Superior temporal gyrus (tissue), 1 donor: Measurements from ENCODE around the gene TIGD6.
"Not testable (repeated sequence)": the region's sequence is repeated elsewhere in the genome, so short reads cannot be mapped to it uniquely, and the experiment has no call there.

Experiments used
- DNase-seq: peaks from one replicate; pipeline ENCODE4 v3.0.0-alpha.2; 2016; ENCODE audit errors: extremely low spot score

Gene TIGD6

DNA sequence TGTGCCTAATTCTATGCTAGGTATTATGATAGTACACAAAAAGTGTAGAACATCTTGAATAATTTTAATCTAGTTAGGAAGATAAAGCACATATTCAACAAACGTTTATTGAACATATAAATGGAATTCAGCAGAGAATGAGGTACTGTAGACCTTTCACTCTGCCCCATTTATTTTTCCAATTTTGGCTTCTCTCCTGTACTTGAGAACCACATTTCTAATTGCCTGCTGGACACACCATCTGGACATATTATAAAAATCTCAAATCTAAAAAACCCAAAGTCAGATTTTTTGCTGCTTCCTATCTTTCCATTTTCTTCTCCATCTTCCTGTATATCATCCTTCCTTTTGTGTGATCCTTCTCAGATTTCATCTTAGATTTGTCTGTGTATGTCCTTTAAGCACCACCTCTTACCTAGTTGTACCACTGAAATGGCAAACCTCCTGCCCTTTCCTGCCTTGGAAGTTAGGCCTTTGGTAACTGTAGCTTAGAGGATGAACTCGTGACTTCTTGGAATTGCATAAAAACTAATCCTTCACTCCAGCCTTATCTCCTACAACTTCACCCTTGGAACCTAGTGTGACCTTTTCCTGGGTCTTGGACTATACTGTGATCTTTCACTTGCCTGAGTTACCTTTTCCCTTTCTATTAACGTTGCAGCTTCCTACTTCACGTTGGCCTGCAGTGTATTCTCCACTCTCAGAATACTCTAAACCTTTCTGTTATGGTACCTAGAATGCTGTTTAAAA lies 31.1 kb downstream of the TIGD6 start:
- DNase-seq: no peak

DNA sequence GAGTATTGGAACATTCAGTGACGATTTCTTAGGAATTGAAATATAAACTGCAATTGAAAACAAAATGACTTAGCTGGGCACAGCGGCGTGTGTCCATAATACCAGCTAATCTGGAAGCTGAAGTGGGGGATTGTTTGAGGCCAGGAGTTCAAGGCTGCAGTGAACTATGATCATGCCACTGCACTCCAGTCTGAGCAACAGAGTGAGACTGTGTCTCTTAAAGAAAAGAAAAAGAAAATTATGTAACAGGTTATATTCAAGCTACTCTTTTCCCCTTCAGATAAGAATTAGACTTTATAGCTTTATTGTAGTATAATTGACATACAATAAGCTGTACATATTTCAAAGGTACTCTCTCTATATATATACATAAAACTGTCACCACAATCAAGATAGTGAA lies 33.5 kb downstream of the TIGD6 start:
- no peak for DNase-seq

DNA sequence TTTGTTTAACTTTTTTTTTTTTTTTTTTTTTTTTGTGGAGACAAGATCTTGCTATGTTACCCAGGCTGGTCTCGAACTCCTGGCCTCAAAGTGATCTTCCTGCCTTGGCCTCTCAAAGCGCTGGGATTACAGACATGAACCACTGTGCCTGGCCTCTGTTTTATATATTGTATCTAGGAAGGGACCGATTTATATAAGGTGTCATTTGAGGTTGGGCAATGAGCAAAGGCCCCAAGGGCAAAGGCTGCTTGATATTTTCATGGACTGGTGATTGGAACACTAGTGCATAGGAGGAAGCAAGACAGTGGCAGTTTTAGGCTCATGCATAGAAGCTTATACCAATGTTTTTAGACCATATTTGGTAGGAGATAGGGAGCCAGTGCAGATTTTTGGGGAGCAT lies 36.7 kb downstream of the TIGD6 start:
- DNase-seq: no peak

DNA sequence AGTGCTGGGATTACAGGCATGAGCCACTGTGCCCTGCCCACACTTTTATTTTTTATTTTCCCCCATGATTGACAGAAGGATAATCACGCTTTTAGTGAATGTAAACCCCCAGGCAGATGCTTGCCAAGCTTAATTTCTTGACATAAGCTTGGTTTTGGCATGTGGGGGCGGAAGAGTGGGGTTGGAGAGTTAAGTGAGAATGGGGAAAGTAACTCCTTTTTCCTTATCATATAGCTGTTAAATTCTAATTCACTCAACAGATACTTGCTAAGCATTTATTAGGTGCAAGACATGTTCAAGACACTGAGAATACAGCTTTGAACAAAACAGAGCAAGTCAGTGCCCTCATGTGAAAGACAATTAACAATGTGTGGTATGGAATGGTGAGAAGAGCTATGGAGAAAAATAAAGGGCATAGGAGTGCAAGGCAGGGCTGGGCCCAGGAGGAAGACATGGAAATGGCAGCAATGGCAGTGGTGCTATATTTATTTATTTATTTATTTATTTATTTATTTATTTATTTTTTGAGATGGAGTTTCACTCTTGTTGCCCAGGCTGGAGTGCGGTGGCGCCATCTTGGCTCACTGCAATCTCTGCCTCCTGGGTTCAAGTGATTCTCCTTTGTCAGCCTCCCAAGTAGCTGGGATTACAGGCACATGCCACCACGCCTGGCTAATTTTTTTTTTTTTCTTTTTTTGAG lies 37.7 kb downstream of the TIGD6 start:
- DNase-seq: no peak

DNA sequence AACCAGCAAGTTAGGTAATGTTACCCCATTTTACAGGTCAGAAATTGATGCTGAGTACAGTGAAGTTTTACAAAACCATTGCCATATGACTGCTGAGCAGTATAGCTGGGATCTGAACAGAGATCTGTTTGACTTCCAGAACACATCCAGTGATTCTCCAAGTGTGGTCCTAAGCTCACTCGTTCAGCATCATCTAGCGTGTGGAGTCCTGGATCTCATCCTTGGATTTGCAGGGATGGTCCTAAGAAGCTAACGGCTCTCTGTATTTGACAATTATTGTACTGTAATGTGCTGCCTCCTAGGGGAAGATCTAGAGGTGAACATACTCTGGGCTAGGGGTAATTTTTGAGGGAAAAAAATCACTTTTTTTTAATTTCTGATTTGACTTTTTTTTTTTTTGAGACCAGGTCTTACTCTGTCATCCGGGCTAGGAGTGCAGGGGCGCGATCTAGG lies 38.5 kb downstream of the TIGD6 start:
- DNase-seq: peak; percentile 70

DNA sequence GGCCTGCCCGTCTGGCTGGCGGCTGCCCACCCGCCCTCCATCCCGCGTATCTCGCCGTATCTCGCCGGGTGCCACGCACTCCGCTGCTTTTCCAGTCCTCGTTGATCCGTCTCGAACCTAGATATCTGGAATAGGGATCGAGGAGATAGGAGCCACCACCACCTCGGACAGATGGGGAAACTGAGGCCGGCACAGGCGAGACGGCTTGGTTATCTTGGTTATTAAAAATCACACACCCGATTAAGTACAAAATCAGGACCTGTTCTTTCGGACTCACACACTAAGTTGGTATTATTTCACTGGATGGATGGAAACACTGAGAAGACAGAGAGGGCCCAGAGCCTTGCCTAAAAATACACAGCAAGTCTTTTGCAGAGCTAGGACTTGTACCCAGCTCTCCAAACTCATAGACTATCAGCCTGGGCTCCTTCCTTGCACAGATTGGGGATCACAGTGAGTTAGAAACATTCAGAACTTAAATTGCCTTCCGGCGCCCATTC lies 39.2 kb downstream of the TIGD6 start:
- DNase-seq: peak; percentile 41

DNA sequence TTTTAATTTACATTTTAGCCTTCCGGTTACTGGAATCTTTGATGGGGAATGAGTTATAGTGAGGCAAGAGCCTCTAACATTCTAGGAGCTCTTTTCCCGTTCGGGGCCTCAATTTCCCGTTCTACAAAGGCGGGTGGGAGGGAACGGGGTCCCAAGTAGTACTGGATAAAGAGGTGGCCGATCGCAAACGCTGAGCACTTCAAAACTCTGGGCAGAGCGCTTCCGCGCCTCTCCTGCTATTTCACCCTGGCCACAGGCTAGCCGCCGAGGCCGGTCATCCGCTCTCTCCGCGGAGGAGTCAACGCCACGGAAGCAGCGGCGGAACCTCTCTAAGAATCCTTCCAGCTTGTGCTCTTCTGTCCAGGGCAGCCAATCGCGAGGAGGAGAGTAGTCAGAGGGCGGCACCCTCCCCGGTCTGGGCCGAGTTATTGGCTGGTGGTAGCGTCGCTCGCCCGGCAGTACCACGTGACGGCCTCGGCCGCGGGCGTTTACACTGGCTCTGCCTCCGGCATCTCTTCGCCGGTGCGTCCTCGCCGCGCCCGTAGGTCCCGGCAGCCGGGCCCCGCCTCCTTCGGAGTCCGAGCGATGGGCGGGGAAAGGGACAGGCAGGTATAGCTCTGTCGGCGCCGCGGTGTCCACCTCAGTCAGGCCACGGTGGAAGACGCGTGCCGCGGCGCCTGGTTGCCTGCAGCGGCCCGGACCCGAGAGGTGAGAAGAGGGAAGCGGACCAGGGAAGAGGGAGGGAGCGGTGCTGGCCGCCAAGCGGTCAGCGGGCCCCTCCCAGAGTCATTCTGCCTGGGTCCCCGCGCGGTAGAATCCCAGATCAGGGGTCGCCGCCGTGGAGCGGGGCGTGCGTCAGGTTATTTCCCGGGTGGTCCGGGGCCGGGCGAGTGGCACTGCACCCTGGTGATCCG lies 39.9 kb downstream of the TIGD6 start, which contains the start of gene SLC26A2:
SLC26A2 (plus strand) TSS at position 487 of the 914 bp plus-strand sequence. CDS start 16,895 bp downstream, outside the sequence.
- DNase-seq: peak; percentile 98

DNA sequence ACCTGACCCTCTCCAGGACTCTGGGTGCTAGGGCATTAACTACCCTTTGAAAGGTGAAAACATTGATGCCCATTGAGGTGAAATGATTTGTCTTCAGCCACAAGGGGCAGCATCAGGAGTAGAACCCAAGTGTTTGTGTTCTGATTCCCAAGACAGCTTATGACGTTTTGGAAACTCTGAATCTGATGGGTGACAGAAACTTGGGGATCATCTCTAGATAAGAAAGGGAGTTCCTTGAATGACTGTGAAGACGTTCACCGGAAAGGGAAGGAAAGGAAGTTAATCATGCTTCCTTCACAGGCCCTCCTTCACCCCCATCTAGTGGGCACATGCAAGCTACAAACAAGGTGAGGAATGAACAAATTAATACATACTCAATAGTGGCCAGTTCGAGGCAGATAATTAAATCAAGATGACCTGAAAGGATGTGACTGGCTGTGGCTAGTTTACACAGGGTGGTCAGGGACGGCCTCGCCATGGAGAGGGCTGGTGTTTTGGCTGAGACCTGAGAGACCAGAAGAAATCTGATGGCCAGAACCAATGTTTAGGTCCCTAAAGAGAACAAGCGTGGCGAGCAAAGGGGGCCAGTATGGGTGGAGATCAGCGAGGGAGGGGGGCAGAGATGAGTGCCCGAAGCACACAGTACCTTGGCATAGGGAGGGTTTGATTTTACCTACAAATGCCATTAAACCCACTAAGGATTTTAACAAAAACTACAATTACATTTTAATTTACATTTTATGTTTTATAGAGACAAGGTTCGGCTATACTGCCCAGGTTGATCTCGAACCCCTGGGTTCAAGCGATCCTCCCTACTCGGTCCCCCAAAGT lies 40.8 kb downstream of the TIGD6 start:
- DNase-seq: peak; percentile 52

DNA sequence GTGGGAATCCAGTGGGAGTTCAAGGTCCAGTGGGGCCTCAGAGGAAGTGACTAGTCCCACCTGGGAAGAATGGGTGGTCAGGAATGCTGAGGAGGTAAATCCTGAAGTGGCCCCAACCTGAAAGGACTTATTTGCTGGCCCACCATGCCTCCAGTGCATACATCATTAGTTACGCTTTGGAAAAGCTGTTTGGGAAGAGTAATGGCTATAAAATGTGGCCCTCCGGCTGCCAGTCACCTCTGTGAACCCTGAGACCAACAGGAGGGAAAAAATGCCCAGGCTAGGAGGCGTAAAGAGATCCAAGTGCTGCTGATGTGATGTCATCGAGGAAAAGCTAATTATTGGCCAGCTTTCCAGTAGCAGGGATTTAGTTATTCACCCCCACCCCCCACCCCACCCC lies 42.6 kb downstream of the TIGD6 start:
- no peak for DNase-seq

DNA sequence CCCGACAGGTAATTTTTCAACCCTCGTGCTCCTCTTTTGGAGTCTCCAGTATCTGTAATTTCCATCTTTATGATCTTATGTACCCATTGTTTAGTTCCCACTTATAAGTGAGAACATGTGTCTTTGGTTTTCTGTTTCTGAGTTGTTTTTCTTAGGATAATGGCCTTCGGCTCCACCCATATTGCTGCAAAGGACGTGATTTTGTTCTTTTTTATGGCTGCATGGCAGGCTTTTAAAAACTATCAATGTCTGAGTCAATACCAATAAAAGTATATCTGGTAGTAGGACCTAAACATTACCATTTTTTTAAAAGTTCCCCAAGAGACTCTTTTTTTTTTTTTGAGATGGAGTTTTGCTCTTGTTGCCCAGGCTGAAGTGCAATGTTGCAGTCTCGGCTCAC lies 43.8 kb downstream of the TIGD6 start:
- no peak for DNase-seq

DNA sequence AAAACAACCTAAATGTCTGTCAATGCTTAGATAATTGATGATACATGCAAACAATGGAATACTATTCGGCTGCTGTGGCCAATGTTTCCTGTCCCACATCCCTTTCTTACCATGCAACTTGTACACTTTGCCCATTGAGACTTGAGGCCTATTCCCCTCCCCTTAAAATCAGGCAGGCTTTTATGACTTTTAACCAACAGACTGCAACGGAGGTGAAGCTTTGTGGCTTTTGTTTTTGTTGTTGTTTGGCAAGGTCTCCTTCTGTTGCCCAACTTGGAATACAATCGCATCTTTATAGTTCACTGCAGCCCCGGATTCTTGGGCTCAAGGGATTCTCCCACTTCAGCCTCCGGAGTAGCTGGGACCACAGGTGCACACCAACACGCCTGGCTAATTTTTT lies 45.7 kb downstream of the TIGD6 start:
- DNase-seq: no peak

DNA sequence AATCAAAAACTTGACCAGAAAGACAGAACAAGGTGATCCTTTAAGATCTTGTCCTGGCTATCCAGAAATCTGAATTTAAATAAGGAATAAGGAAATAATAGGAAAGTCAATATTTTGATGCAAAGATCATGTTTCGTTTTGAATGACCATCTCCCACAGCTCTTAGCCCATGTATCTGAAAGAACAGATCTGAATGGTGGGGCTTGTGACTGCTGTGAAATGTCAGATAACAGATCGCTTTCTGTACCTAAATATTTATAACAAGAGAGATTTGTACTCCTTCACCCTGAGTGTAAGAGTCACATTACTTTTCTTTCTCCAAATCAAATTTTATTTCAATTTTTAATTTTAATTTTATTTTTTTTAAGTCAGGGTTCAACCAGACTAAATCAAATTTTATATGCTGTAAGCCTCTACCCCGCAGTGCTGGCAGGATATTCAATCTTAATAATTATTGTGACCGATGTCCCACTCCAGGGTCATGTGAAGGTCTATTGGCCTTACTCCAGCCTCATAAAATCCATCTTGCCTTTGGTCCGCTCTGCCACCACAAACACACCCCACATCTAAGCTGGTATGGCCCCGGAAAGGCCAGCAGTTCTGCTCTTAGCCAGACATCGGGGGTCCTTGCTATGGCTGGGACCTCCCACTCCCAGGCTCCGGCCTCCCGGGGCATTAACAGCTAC lies 46.9 kb downstream of the TIGD6 start:
- DNase-seq: no peak

DNA sequence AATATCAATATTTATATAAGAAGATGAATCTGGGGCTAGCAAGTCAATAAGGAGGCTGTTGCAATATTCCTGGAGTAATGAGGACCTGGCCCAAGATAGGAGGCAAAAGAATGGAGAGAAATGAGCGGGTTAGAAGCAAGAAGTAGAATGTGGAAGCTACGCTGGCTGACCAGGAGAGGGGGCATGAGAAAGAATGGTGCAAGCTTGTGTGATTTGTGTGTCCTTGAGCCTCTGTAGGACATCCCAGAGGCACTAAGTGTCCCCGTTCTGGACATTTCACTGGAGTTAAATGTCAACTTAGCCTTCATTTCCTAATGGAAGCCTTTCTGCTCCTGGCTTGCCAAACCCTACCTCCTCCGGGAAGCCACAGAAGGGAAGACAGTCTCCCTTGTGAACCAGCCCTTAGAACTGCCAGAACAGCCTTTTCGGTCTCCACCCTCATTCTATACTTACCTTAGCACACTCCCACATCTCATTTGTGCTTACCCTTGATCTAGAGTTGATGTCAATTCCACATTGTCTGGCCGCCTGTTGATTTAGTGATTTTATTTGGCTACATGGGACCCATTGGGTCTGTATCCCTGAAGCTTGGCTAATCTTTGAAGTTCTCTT lies 49.2 kb downstream of the TIGD6 start:
- DNase-seq: no peak

DNA sequence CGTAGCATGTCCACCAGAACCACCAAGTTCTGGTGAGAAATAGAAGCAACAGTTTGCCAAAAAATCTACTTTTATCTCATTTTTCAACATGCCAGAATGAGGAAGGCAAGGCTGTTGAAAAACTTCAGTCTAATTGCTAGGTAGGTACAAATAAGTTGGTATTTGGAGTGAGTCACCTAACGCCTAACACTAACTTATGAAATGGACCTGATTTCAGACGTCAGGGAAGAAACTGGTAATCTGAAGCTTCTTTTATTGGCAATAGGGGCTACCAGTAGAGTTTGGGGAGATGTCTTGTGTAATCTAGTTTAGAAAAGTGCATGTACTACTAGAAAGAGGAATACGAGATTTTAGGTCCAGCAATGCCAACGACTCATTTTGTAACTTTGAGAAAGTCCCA lies 51.5 kb downstream of the TIGD6 start:
- no peak for DNase-seq

DNA sequence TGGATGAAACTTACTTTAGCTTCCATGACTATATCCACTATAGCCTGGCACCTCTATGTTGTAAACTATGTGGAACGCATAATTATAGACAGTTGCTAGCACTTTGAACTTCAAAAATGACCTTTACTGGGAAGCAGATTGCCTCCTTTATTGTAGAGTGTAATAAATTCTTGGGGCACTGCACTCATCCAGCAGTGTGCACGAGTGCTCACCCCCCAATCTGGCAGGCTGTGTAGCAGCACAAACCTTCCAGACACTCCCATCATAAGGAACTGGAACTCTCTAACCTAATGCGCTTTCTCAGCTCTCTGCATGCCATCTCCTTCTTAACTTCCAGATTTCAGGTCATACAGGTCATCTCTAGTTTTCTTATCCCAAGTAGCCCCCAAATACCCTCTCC lies 54.3 kb downstream of the TIGD6 start:
- DNase-seq: no peak

DNA sequence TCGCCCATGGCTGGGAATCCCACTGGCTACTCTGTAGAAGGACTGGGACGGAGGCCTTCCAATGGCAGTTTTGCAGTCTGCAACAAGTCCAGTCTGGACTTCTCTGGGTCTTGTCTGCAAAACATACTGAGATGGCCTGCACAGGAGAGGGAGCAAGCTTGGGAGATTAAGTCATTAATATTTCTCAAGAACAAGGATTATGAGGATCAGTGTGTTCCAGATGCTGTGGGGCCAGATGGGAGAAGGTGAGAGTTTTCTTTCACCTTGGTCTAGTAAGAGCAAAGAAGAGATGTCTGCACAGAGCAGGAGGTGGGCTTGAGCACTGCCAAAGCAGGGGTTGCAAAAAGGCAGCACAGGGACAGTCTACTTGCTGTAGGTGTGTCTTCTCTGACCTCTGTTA lies 55.8 kb downstream of the TIGD6 start, which contains the start of gene PDE6A:
PDE6A (minus strand) TSS at position 128 of the 400 bp plus-strand sequence; CDS start at position 8, 120 bp downstream.
- DNase-seq: no peak

DNA sequence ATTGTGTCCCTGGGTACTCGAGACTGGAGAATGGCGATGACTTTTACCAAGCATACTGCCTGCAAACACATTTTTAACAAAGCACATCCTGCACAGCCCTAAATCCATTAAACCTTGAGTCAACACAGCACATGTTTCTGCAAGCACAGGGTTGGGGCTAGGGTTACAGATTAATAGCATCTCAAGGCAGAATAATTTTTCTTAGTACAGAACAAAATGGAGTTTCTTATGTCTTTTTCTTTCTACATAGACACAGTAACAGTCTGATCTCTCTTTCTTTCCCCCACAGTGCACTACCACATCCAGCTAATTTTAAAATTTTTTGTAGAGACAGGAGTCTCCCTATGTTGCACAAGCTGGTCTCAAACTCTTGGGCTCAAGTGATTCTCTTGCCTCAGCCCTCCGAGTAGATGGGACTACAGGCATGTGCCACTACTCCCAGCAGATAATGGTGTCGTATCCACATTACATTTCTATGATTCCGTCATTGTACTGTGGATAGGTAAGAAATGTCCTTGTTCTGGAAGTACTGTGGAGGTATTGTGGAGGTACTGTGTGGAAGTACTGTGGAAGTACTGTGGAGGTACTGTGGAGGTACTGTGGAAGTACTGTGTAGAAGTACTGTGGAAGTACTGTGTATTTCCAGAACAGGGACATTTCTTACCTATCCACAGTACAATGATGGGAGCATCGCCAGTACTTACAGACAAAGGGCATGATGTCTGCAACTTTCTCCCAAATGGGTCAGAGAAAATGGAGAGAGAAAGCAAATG lies 57.1 kb downstream of the TIGD6 start:
- not testable (repeated sequence) for DNase-seq
